ENCODE data around the gene IDH3B. TPM values are rescaled to one million over a fixed set of nuclear protein-coding genes. Genes with fewer than 3 reads are reported as not detected.

IDH3B gene
- total and polyA plus RNA-seq, 9 of the 15 experiments (the other 6 are each of a cell fraction or from before 2014, with no cell fraction given): 91.7 to 224 (median 155) TPM

DNA sequence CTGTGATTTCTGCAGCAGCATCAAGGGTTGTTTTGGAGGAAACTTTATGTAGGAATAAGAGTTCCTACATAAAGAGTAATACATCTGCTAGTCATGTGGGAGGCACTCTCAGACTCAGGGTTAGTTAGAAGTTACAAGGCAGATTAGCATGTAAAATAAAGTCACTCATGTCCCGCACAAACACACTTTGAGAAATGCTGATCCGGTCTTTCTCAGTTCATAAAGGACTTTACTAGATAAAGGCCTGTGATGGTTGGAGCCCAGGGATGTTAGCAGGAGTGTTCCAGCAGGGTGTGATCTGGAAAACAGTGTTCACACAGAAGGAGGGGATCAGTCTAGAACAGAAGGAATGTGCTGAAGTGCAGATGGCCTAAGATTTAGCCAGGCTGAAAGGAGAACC lies 44.7 kb downstream of the IDH3B start (continued):
- TF ChIP-seq ZNF274 (IDR thresholded peaks at IDR 0.05; ENCODE audit: borderline replicate concordance, low read depth, low read length): no peak
- TF ChIP-seq PHB2 (IDR thresholded peaks at IDR 0.05; ENCODE audit: low read depth): no peak
- TF ChIP-seq RHOXF2B (CRISPR knock-in tag; conservative IDR thresholded peaks at IDR 0.05): no peak
- no peak for TF ChIP-seq ZSCAN32 (CRISPR knock-in tag; IDR thresholded peaks at IDR 0.05)
- no peak for TF ChIP-seq FOXK2 (conservative IDR thresholded peaks at IDR 0.05 in 1 of 2, IDR thresholded peaks at IDR 0.05 in 1 of 2; ENCODE audit: low read depth in 2 of 2)

DNA sequence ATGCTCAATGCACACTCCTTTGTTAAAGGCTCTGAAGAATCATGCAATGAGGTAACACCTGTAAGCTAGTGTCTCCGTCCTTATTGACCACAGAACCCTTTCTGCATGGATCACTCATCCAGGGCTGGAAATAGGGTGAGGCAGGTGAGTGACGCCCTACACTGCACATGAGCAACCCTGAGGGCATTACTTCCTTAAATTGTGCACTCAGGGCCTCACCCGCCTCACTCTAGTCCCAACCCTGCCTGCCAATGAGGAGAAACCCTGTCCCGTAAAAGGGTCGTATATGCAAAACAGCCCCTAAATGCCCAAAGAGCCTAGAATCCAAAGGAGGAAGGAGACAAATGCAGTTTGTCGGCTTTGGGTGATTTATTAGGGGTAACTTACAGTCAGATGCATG lies 45.2 kb downstream of the IDH3B start:
- Histone ChIP-seq H3K79me2 (ENCODE audit: control insufficient read depth, insufficient read depth, low read length) (no peaks in the 10 kb centered on the region), H3K27me3 (ENCODE audit: control insufficient read depth in 2 of 2, insufficient read depth in 2 of 2, low read length in 2 of 2) (peaks cover 18 to 19% of the 10 kb centered on the region in 2 experiments), H3K9me1 (ENCODE audit: control insufficient read depth, insufficient read depth, low read length) (no peaks in the 10 kb centered on the region), H3K27ac (ENCODE audit: extremely low read depth, low read depth, low read length) (no peak overlapping the region), H3K4me1 (replicated peaks in 1 of 2; ENCODE audit: control insufficient read depth in 2 of 2, insufficient read depth in 2 of 2, low read length in 2 of 2) (no peaks in the 10 kb centered on the region), H3K4me2 (ENCODE audit: insufficient read depth, low read length) (no peak overlapping the region), H3K9ac (ENCODE audit: insufficient read depth in 1 of 2, low read depth in 2 of 2, low read length in 2 of 2) (no peak overlapping the region), H3K4me3 (no peak overlapping the region), H4K20me1 (replicated peaks; ENCODE audit: control insufficient read depth, insufficient read depth, low read length) (no peaks in the 10 kb centered on the region), H3K36me3 (ENCODE audit: control insufficient read depth, insufficient read depth, low read length) (no peaks in the 10 kb centered on the region), H2AFZ (ENCODE audit: low read depth, low read length) (no peak overlapping the region), H3K9me3 (replicated peaks; ENCODE audit: control insufficient read depth, insufficient read depth, low read depth, low read length) (no peaks in the 10 kb centered on the region)
- CTCF ChIA-PET (ENCODE audit: low intra/inter-chr PET ratio): no interaction called here
- FAIRE-seq (no peak), ATAC-seq (no peak), DNase-seq (ENCODE audit: extremely low read depth in 1 of 4, low spot score in 3 of 4) (no peak)
- intact Hi-C loops (cut with micrococcal nuclease): no loop called here
- no TSS peak for BruUV-seq (replicated peaks)
- in situ Hi-C loops (cut with MboI): no loop called here
- WGBS (ENCODE audit: insufficient coverage, low coverage, missing lambda C conversion rate): 4% methylated on average over 6 of the region's 6 CpGs
- POLR2A ChIA-PET: no interaction called here
- TF ChIP-seq DMBX1 (CRISPR knock-in tag; IDR thresholded peaks at IDR 0.05; ENCODE audit: borderline replicate concordance) (no peak), ZNF589 (CRISPR knock-in tag; IDR thresholded peaks at IDR 0.05; ENCODE audit: low read depth) (no peak), DPF2 (IDR thresholded peaks at IDR 0.05) (no peak), FOXK2 (conservative IDR thresholded peaks at IDR 0.05 in 1 of 2, IDR thresholded peaks at IDR 0.05 in 1 of 2; ENCODE audit: low read depth in 2 of 2) (no peak), ZNF507 (tag; conservative IDR thresholded peaks at IDR 0.05) (no peak), CHCHD3 (CRISPR knock-in tag; IDR thresholded peaks at IDR 0.05) (no peak), PHTF2 (CRISPR knock-in tag; IDR thresholded peaks at IDR 0.05) (no peak), ATF7 (IDR thresholded peaks at IDR 0.05) (no peak), NBN (IDR thresholded peaks at IDR 0.05; ENCODE audit: low read depth) (no peak), ZNF561 (CRISPR knock-in tag; conservative IDR thresholded peaks at IDR 0.05) (no peak), HDGF (IDR thresholded peaks at IDR 0.05) (no peak), MLLT1 (IDR thresholded peaks at IDR 0.05) (no peak), SMAD3 (CRISPR knock-in tag; conservative IDR thresholded peaks at IDR 0.05) (no peak), SP2 (IDR thresholded peaks at IDR 0.05; ENCODE audit: extremely low read depth, low read depth, low read length, poor library complexity, severe bottlenecking) (no peak), SOX6 (IDR thresholded peaks at IDR 0.05) (no peak)
- TF ChIP-seq, protein P1, sequence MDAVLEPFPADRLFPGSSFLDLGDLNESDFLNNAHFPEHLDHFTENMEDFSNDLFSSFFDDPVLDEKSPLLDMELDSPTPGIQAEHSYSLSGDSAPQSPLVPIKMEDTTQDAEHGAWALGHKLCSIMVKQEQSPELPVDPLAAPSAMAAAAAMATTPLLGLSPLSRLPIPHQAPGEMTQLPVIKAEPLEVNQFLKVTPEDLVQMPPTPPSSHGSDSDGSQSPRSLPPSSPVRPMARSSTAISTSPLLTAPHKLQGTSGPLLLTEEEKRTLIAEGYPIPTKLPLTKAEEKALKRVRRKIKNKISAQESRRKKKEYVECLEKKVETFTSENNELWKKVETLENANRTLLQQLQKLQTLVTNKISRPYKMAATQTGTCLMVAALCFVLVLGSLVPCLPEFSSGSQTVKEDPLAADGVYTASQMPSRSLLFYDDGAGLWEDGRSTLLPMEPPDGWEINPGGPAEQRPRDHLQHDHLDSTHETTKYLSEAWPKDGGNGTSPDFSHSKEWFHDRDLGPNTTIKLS (IDR thresholded peaks at IDR 0.05; ENCODE audit: borderline replicate concordance, low read depth): no peak

Data from K562 (cell line).